T-helper 9 cell (primary cell): Measurements from ENCODE around the gene TRMT61B.
A peak's percentile ranks its signal among the peaks of the same experiment; 100 is the strongest.

Experiments used
- DNase-seq: peaks from one replicate; pipeline ENCODE4 v3.0.0-alpha.2; 2020
- total RNA-seq, 2 donors: gene quantifications; one replicate each; lab custom pipeline; 2026; lab: John Stamatoyannopoulos, UW

TRMT61B gene
- 15.7 to 20.1 reads per million in 2 donors for total RNA-seq

DNA sequence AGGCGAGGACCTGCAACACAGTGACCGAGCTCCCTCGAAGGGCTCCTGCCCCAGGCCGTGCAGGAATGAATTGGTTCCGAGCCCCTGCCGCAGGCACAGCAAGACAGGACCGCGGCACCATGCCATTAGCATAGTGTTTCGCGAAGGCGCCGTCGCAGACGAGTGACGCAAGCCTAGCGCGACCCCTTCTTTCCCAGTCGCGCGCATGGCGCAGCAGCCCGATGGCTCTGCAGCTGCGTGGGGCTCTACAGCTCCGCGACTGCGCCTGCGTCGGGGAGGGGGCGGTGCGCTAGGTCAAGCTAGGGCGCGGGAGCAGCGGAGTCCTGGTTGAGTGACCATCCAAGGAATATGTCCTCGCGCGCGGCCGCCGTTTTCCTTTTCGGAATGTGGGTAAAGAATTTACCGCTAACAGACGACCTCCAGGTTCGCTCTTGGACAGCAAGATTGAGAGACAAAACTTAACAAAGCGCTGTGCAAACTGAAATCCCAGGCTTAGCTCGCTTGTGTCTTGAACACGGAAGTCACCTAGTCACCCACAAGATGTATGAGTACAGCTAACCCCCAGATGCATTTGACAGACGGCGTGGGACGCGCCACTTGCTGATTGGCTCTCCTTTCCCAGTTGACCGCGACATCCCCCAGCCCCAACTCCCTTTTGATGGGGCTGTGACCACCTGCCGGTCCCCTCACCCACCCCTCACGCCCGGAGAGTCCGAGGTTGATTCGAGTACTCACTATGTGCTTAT, at the start of gene TRMT61B:
TSS of gene TRMT61B (minus strand) at position 164 of the 746 bp plus-strand sequence. CDS start at position 132, 32 bp downstream.
- peak; percentile 98 for DNase-seq

- DNase-seq, result no peak
Observed at GRCh38 chr2:28915939-28916338, 45.8 kb upstream of the TRMT61B start.

DNA sequence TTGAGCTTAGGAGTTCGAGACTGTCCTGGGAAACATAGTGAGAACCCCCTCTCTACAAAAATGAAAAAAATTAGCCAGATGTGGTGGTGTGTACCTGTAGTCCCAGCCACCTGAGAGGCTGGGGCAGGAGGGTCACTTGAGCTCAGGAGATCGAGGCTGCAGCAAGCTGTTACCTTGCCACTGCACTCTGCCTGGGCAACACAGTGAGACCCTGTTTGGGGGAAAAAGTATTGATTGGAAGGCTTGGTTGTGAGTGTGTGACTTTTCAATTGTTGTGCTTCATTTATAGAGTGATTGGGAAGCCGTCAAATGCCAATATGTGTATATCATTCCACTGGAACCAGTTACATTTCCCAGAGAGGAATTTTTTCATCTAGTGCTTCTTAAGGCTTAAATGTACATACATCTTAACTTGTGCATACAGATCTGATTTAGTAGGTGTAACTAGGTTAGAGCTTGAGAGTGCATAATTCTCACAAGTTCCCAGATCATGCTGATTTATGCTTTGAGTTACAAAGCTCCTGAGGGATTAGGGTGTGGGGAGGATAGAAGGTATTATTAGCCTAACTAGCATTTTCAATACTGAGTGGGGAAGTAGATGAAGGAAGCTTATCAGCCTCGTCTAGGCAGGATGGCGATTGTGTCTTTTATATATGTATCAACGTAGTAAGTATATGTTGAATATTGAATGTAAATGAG, 39.7 kb upstream of the TRMT61B start:
- DNase-seq, result no peak

GRCh38 chr2:28908172-28908571, 38.1 kb upstream of the TRMT61B start:
- DNase-seq, result no peak

GRCh38 chr2:28906821-28907220, 36.7 kb upstream of the TRMT61B start:
- DNase-seq, result no peak

DNA sequence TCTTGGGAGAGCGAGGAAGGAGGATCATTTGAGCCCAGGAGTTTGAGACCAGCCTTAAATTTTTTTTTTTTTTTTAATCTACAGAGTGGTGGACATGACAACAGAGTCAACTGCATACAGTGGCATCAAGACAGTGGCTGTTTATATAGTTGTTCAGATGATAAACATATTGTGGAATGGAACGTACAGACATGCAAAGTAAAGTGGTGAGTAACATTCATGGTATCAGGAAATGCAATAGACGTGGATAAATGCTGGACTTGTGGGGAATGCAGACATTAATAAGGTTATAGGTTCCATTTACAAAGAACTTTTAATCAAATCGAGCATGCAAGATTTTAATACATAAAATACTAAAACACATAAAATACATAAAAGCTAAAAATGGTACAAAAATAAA, 36.3 kb upstream of the TRMT61B start:
- no peak for DNase-seq

GRCh38 chr2:28905533-28905932, 35.4 kb upstream of the TRMT61B start:
- no peak for DNase-seq

DNA sequence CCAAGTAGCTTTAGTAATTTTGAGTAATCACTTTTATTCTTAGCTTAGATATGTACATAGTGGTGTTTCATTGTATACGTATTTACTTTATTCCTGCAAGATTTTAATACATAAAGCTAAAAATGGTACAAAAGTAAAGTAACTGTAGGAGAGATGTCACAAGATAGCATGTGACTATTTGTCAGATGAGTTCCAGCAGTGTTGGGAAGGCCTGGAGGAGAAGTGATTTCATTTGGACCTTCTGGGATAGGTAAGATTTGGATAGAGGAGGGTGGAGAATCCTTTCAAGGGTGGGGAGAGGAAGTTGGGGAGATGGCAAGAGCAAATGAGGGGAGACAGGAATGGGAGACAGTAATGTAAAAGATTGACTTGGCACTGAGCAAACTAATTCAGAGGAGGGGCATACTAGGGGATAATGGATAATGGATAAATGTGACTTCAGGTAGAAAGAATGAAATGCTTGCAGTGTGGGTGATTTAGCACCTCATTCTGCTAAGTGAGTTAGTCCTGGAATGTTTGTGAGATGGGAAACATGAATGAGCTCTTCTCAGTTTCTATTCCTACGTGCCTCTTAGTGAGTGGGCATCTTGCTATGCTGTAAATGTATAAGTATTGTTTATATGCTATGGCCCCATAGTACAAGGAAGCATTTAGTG, 34.8 kb upstream of the TRMT61B start:
- no peak for DNase-seq

DNA sequence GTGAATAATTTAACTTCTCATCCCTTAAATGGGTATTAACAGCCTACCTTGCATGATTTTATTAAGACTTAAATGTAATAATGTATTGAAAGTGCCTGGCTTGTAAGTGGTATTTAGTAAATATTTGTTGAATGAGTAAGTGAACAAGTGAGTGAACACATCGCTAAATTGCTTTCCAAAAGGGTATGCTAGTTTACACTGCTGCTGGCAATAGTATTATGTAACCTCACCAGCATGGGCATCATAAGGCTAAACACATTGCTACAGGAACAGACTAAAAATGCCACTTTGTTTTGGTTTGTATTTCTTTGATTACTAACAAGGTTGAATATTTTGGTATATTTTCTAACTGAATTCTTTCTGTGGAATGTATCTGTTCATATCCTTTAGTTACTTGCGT, 34.2 kb upstream of the TRMT61B start:
- DNase-seq, result no peak

- DNase-seq, result no peak
Observed at GRCh38 chr2:28902584-28902983, 32.5 kb upstream of the TRMT61B start.

- no peak for DNase-seq
Observed at GRCh38 chr2:28901841-28902240, 31.7 kb upstream of the TRMT61B start.

DNA sequence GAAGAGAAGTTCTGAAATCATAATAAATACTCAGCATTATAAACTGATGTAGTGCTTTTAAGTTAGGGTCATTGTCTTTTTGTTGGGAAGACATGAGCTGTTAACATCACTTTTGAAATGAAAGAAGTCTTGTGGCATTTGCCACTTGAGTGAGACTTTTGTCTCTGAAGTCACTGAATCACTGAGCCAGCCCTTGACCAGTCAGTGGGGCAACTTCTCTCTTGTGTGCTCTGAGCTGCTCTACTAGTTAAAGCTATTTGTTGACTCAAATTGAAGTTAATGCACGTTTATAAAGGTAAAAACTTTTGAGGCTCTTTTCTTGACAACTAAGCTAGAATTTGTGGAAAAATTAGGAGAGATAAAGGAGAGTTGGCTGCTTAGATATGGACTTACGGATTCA, 31.1 kb upstream of the TRMT61B start:
- DNase-seq, result no peak

- no peak for DNase-seq
Observed at GRCh38 chr2:28898048-28898447, 27.9 kb upstream of the TRMT61B start.

DNA sequence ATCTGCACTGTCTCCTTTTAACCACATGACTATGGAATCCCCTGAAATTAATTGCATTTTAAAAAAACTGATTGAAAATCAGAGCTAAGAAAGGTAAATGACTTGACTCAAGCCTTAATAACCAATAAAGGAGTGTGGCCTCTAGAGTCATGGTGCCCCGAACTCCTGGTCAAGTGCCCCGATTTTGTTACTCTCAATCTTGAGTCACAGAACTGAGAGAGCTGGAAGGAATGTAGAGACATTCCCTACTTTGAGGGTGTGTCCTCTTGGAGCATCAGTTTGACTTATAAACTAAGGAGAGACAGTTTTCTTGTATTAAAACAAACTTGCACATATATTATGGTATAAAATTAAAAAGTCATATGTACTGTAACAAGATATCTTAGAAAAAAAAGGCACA, 26.8 kb upstream of the TRMT61B start:
- DNase-seq, result no peak

GRCh38 chr2:28895189-28895893, 25.2 kb upstream of the TRMT61B start:
- no peak for DNase-seq

- peak; percentile 96 for DNase-seq
Observed at GRCh38 chr2:28894470-28895188, 24.5 kb upstream of the TRMT61B start, which contains the start of gene WDR43. Gene WDR43, plus strand, starts transcription at chr2:28894667. Its CDS starts 32 bp downstream, at chr2:28894699.

- no peak for DNase-seq
Observed at GRCh38 chr2:28893488-28893887, 23.4 kb upstream of the TRMT61B start.

DNA sequence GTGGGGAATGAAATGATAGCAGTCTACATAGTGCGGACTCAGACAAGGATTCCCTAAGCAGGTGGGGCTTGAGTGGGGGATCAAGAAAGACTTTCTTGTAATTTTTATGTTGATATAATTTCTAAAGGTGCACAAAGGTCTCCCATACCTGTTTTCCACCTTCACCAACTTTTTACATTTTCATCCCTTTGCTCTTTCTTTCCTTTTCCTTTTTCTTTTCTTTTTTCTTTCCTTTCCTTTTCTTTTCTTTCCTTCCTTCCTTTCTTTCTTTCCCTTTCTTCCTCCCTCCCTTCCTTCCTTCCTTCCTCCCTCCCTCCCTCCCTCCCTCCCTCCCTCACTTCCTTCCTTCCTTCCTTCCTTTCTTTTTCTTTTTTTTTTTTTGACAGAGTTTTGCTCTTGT, 10.1 kb upstream of the TRMT61B start:
- no peak for DNase-seq

DNA sequence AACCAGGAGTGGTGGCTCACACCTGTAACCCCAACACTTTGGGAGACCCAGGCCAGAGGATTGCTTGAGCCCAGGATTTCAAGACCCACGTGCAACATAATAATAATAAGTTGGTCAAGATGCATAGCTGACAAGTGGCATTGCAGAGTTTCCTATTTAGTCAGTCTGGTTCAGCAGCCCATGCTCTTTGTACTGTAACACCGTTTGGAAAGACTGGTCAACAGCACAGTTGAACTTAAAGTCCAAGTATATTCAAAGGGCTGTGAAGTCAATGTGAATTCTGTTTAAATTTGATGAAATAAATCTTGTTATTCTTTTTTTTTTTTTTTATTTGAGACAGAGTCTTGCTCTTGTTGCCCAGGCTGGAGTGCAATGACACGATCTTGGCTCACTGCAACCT, 1.5 kb upstream of the TRMT61B start:
- no peak for DNase-seq

DNA sequence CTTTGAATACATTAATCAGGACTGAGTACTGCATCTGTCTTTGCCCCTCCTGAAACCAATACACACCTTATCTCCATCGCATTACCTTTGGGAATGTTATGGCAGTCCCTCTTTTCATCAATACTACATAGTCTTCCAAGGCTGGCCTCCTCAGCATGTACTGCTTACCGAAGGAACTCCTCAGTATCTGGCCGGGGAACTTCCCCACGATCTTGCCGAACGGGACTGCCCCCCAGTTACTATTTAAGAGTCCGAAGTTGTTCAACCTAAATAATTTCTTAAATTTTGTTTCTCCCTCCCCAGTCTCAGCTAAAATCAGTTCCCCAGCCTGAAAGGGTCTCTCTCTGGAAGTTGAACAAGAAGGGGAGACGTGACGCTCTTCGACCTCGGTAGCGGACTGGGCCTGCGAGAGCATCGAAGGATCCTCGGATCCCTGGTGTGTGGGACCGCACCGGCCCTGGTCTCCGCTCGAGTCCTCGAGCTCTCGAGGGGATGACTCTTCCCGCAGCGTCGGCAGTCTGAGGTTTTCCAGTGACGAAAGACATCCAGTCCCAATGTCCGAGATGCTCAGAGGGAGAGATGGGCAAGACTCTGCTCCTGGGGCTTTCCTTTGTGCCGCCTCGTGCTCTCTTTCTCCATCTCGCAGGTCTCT, 489 bp downstream of the TRMT61B start:
- DNase-seq, result no peak

GRCh38 chr2:28868611-28869010, 1.5 kb downstream of the TRMT61B start:
- no peak for DNase-seq

DNA sequence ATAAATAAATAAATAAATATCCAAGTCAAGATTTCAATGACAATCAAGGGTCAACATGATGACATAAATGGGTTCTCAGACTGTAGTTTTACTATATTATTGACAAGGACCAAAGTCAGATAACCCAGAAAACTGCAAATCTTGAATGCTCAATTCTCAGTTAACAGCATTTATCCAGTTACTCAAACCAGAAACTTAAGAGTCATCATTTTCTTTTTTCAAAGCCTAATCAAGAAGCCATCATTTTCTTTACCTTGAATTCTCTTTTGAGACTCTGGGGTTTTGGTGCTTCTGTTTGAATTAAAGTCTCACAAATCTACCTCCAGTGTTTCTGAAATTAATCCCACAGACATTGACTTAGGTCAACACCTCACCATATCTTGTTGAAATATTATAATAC, 14.1 kb downstream of the TRMT61B start:
- no peak for DNase-seq
